NCI-H1930 (cell line): ENCODE results near the gene IFNK.
A peak's percentile ranks its signal among the peaks of the same experiment; 100 is the strongest.

ENCODE experiments used
- DNase-seq, 2 experiments: peaks; one replicate each; lab custom pipeline; 2025; lab: John Stamatoyannopoulos, UW

Gene IFNK

GRCh38 chr9:27573634-27574590 lies 49.8 kb downstream of the IFNK start:
- DNase-seq: peak; percentile 99 to 100
